ENCODE data around the gene RASAL2. TPM values are rescaled to one million over a fixed set of nuclear protein-coding genes. Genes with fewer than 3 reads are reported as not detected.

RASAL2 gene
- total and polyA plus RNA-seq, 9 of the 15 experiments (the other 6 are each of a cell fraction or from before 2014, with no cell fraction given) = 0.13 to 1.0 (median 0.62) TPM

GRCh38 chr1:178169649-178170048 lies 75.7 kb downstream of the RASAL2 start (continued):
- TF ChIP-seq USF1 (CRISPR knock-in tag; IDR thresholded peaks at IDR 0.05) = no peak

- no peak overlapping the region for H3K27ac ChIP-seq (ENCODE audit: extremely low read depth, low read depth, low read length)
- BruUV-seq (replicated peaks) = no TSS peak
- CTCF ChIA-PET (ENCODE audit: low intra/inter-chr PET ratio) = no interaction called here
- no peaks in the 10 kb centered on the region for H3K9me1 ChIP-seq (ENCODE audit: control insufficient read depth, insufficient read depth, low read length)
- no peak for FAIRE-seq
- H2AFZ ChIP-seq (ENCODE audit: low read depth, low read length) = no peak overlapping the region
- no peak for DNase-seq (ENCODE audit: extremely low read depth in 1 of 4, low spot score in 3 of 4)
- WGBS (ENCODE audit: insufficient coverage, low coverage, missing lambda C conversion rate) = 0% methylated on average over 3 of the region's 3 CpGs
- no peak overlapping the region for H3K9ac ChIP-seq (ENCODE audit: insufficient read depth in 1 of 2, low read depth in 2 of 2, low read length in 2 of 2)
- intact Hi-C loops (cut with micrococcal nuclease) (no loop called here), in situ Hi-C loops (cut with MboI) (no loop called here)
- TF ChIP-seq RB1 (IDR thresholded peaks at IDR 0.05; ENCODE audit: low read depth) (no peak), TCF7 (IDR thresholded peaks at IDR 0.05; ENCODE audit: borderline replicate concordance) (no peak), SFPQ (IDR thresholded peaks at IDR 0.05; ENCODE audit: low read depth, low read length) (no peak), IRF1 (CRISPR knock-in tag; IDR thresholded peaks at IDR 0.05; ENCODE audit: borderline replicate concordance) (no peak), ASH1L (IDR thresholded peaks at IDR 0.05; ENCODE audit: borderline replicate concordance, low read depth, partially characterized antibody) (no peak), ZNF277 (CRISPR knock-in tag; IDR thresholded peaks at IDR 0.05; ENCODE audit: borderline replicate concordance) (no peak), RFX7 (CRISPR knock-in tag; IDR thresholded peaks at IDR 0.05) (no peak), HMGN3 (IDR thresholded peaks at IDR 0.05; ENCODE audit: borderline replicate concordance, extremely low read depth, insufficient read length, low read depth, low read length) (no peak), STAT5A (IDR thresholded peaks at IDR 0.05; ENCODE audit: borderline replicate concordance, low read length) (no peak), TEAD4 (IDR thresholded peaks at IDR 0.05; ENCODE audit: low read length) (no peak), TEAD4 (CRISPR knock-in tag; IDR thresholded peaks at IDR 0.05; ENCODE audit: borderline replicate concordance) (no peak)
- no peaks in the 10 kb centered on the region for H3K79me2 ChIP-seq (ENCODE audit: control insufficient read depth, insufficient read depth, low read length)
- no peaks in the 10 kb centered on the region for H3K27me3 ChIP-seq (ENCODE audit: control insufficient read depth in 2 of 2, insufficient read depth in 2 of 2, low read length in 2 of 2)
- POLR2A ChIA-PET = no interaction called here
- no peaks in the 10 kb centered on the region for H4K20me1 ChIP-seq (replicated peaks; ENCODE audit: control insufficient read depth, insufficient read depth, low read length)
- H3K9me3 ChIP-seq (replicated peaks; ENCODE audit: control insufficient read depth, insufficient read depth, low read depth, low read length) = no peaks in the 10 kb centered on the region; the same call in 1 of the 2 replicates
- no peaks in the 10 kb centered on the region for H3K4me1 ChIP-seq (replicated peaks in 1 of 2; ENCODE audit: control insufficient read depth in 2 of 2, insufficient read depth in 2 of 2, low read length in 2 of 2)
- H3K4me2 ChIP-seq (ENCODE audit: insufficient read depth, low read length) = no peak overlapping the region
- H3K4me3 ChIP-seq = no peak overlapping the region
- no peak for ATAC-seq
- H3K36me3 ChIP-seq (ENCODE audit: control insufficient read depth, insufficient read depth, low read length) = no peaks in the 10 kb centered on the region
Observed at GRCh38 chr1:178172939-178173338, 79.0 kb downstream of the RASAL2 start.

All from K562 (cell line).